Muscle layer of duodenum (tissue), 2 donors: Measurements from ENCODE around the gene RAB33B.
"Not testable (repeated sequence)": the region's sequence is repeated elsewhere in the genome, so short reads cannot be mapped to it uniquely, and the experiment has no call there.

ENCODE experiments used
- H3K27ac ChIP-seq: one replicate; pipeline ENCODE4 v1.7.0; 2013; ENCODE audit warnings: mild to moderate bottlenecking, low read length
- H3K27me3 ChIP-seq: one replicate; pipeline ENCODE4 v1.7.0; 2013; ENCODE audit warnings: low read depth, mild to moderate bottlenecking, control low read depth, low read length
- H3K36me3 ChIP-seq, 2 donors: one replicate each; pipeline ENCODE4 v1.7.0; 2013; ENCODE audit warnings: low read length in 2 of 2, control low read depth in 1 of 2, mild to moderate bottlenecking in 1 of 2; ENCODE audit not compliant: insufficient read depth in 2 of 2, control insufficient read depth in 1 of 2
- H3K4me1 ChIP-seq, 2 donors: one replicate each; pipeline ENCODE4 v1.7.0; 2013; ENCODE audit warnings: low read length in 2 of 2, mild to moderate bottlenecking in 2 of 2, control low read depth in 1 of 2, moderate library complexity in 1 of 2; ENCODE audit not compliant: insufficient read depth in 2 of 2, control insufficient read depth in 1 of 2
- H3K4me3 ChIP-seq, 2 donors: one replicate each; pipeline ENCODE4 v1.7.0; 2013; ENCODE audit warnings: low read length in 2 of 2, low read depth in 1 of 2, mild to moderate bottlenecking in 1 of 2
- H3K9me3 ChIP-seq, 2 donors: one replicate each; pipeline ENCODE4 v1.7.0; 2013; ENCODE audit warnings: low read length in 2 of 2, control low read depth in 1 of 2, mild to moderate bottlenecking in 1 of 2; ENCODE audit not compliant: control insufficient read depth in 1 of 2
- donor health status: healthy.

Gene RAB33B

DNA sequence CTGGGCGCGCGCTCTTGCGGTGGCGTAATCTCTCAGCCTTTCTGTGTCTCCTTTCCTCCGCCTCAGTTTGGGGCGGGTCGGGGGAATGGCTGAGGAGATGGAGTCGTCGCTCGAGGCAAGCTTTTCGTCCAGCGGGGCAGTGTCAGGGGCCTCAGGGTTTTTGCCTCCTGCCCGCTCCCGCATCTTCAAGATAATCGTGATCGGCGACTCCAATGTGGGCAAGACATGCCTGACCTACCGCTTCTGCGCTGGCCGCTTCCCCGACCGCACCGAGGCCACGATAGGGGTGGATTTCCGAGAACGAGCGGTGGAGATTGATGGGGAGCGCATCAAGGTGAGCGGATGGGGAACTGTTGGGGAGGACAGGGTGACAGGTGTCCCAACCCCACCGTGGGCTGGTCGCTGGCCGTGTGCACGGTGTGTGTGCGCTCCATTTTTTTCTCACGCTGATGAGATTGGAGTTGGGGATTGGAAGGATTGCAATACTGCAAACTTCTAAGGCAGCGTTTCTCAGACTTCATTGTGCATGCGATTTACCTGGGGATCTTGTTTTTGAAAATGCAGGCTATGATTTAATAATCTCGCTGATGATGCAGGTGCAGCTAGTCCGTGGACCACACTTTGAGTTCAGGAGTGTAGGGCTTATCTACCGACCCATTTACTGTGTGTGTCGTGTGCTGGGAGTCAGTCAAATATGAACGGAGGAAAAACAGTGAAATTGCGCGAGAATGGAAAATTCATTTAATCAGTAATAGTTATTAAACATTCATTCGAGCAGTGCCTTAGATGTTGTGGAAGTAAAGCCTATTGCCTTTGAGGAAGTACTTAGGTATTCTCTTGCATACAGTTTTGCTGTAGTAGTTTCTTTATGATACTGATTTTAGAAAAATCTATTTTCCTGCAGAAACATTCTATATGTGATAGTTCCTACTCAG lies at the start of gene RAB33B:
TSS of gene RAB33B (plus strand) at position 11 of the 935 bp plus-strand sequence. CDS start at position 86, 75 bp downstream.
- Histone ChIP-seq H3K27me3 (no peaks in the 10 kb centered on the region), H3K4me1 (peaks cover 25 to 44% of the 10 kb centered on the region in 2 donors), H3K27ac (peak within 1 kb of the TSS; percentile 93), H3K9me3 (no peaks in the 10 kb centered on the region), H3K4me3 (peak within 1 kb of the TSS; percentile 85 to 90), H3K36me3 (peaks cover 0 to 7% of the 10 kb centered on the region in 2 donors)

DNA sequence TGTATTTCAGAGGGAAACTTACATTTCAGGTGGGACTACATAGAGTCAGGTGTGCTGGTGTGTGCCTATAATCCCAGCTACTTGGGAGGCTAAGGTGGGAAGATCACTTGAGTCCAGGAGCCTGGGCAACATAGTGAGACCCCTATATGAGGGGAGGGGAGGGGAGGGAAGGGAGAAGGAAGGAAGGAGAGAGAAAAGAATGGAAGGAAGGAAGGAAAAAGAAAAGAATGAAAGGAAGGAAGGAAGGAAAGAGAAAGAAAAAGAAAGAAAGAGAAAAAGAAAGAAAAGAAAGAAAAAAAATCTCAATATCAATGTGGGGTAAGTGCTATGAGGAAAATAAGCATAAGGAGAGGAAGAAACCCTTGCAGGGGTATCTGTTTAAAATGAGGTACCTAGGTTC lies 43.6 kb upstream of the RAB33B start:
- H3K36me3 ChIP-seq, result no peaks in the 10 kb centered on the region

DNA sequence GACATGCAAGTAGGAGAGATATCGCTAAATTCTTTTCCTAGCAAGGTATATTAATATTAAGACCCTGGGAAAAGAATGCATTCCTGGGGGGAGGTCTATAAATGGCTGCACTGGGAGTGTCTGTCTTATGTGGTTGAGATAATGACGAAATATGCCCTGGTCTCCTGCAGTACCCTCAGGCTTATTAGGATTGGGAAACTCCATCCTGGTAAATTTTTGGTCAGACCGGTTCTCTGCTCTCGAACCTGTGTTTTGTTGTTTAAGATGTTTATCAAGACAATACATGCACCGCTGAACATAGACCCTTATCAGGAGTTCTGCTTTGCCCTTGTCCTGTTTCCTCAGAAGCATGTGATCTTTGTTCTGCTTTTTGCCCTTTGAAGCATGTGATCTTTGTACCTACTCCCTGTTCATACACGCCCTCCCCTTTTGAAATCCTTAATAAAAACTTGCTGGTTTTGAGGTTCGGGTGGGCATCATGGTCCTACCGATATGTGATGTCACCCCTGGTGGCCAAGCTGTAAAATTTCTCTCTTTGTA lies 39.2 kb upstream of the RAB33B start:
- H3K4me1 ChIP-seq, H3K27ac ChIP-seq, H3K4me3 ChIP-seq, H3K27me3 ChIP-seq, H3K9me3 ChIP-seq, H3K36me3 ChIP-seq: not testable (repeated sequence)

More for the DNA sequence above, 43.6 kb upstream of the RAB33B start:
- Histone ChIP-seq H3K4me3 (no peak overlapping the region), H3K27me3 (no peaks in the 10 kb centered on the region), H3K4me1 (no peaks in the 10 kb centered on the region), H3K27ac (no peak overlapping the region), H3K9me3 (no peaks in the 10 kb centered on the region)

DNA sequence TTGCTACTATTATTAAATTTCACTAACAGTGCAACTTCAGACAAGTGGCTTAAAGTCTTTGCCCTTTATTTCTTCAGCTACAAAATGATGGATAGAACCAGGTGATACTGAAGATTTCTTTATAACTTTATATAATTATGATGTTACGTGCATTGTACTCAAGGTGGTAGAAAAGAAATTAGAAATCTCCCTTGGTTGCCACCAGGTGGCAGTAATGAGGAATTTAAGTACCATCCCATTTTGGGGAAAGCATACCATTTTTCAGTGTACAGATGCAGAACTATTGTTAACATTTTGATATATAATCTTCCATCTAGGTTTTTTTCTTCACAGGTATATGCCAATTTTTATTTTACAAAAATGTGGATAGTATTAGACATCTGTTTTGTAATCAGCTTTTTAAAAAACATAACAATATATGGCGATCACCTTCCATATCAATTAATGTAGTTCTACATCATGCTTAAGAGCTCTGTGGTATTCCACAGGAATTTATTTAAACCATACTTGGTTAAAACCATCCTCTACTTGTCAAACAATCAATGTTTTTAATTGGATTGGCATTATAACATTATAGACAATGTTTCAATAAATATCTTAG lies 37.7 kb upstream of the RAB33B start:
- Histone ChIP-seq H3K4me3 (no peak overlapping the region), H3K27ac (no peak overlapping the region), H3K27me3 (no peaks in the 10 kb centered on the region), H3K9me3 (no peaks in the 10 kb centered on the region), H3K36me3 (peaks cover 0 to 4% of the 10 kb centered on the region in 2 donors), H3K4me1 (peaks cover 0 to 5% of the 10 kb centered on the region in 2 donors)

DNA sequence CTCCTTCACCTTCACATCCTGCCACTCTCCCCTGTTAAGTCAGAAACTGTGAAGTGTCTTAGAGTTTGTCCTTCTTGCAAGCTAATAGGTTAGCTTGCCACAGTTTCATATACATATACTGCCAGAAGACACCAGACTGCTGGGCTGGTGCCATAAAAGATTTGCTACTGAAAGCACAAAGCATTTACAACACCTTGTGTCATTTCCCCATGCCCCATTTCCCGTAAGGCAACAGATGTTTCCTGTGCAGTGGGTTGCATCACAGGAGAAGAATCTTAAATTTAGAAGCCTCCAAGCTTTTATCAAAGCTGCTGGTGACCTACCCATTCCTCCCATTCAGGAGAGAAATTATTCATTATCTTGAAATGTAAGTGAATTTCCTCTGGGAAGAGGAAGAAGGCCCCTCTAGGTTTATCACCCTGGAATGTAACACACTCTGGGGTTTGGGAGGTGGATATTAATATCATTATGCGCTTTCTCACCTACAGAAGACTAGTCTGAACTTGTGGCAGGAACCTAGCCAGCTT lies 34.5 kb upstream of the RAB33B start:
- no peak overlapping the region for H3K27ac ChIP-seq
- H3K9me3 ChIP-seq, result no peaks in the 10 kb centered on the region
- no peaks in the 10 kb centered on the region for H3K27me3 ChIP-seq

GRCh38 chr4:139420652-139421051 lies 33.3 kb upstream of the RAB33B start:
- Histone ChIP-seq H3K36me3 (peaks cover 0 to 4% of the 10 kb centered on the region in 2 donors), H3K27ac (no peak overlapping the region), H3K9me3 (no peaks in the 10 kb centered on the region), H3K27me3 (no peaks in the 10 kb centered on the region), H3K4me3 (no peak overlapping the region), H3K4me1 (peaks cover 0 to 5% of the 10 kb centered on the region in 2 donors)

More for the DNA sequence above, 34.5 kb upstream of the RAB33B start:
- Histone ChIP-seq H3K36me3 (peaks cover 0 to 4% of the 10 kb centered on the region in 2 donors), H3K4me3 (no peak overlapping the region), H3K4me1 (peaks cover 0 to 5% of the 10 kb centered on the region in 2 donors)

DNA sequence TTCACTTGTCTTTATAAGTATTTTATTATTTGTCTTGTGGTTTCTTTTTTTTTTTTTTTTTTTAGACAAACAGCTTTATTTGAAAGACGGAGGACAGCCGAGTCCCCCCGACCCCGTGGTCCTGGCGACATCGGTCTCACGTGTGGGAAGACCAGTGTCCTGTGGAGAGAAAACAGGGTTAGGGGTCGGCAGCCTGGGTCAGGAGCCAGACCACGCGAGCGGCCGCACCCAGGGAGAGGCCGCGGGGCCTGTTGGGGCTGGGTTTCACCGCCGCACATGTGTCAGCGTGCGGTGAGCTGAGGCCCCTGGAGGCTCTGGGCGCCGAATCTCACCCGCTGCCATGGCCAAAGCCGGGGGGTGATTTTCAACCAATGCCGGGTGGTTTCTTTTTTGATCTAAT lies 17.8 kb upstream of the RAB33B start:
- H3K36me3 ChIP-seq, result peaks cover 0 to 10% of the 10 kb centered on the region in 2 donors
- H3K4me3 ChIP-seq, result no peak overlapping the region
- peaks cover 0 to 5% of the 10 kb centered on the region in 2 donors for H3K9me3 ChIP-seq
- H3K27ac ChIP-seq, result no peak overlapping the region
- H3K4me1 ChIP-seq, result no peaks in the 10 kb centered on the region
- no peaks in the 10 kb centered on the region for H3K27me3 ChIP-seq

GRCh38 chr4:139438141-139438540 lies 15.8 kb upstream of the RAB33B start:
- Histone ChIP-seq H3K27me3 (no peaks in the 10 kb centered on the region), H3K9me3 (peaks cover 0 to 5% of the 10 kb centered on the region in 2 donors), H3K27ac (no peak overlapping the region), H3K4me3 (no peak overlapping the region), H3K36me3 (peaks cover 0 to 10% of the 10 kb centered on the region in 2 donors), H3K4me1 (no peaks in the 10 kb centered on the region)

GRCh38 chr4:139441029-139441428 lies 12.9 kb upstream of the RAB33B start:
- Histone ChIP-seq H3K4me1 (no peaks in the 10 kb centered on the region), H3K9me3 (peaks cover 0 to 5% of the 10 kb centered on the region in 2 donors), H3K27ac (no peak overlapping the region), H3K36me3 (peaks cover 0 to 10% of the 10 kb centered on the region in 2 donors), H3K27me3 (no peaks in the 10 kb centered on the region), H3K4me3 (no peak overlapping the region)

- Histone ChIP-seq H3K4me3 (no peak overlapping the region), H3K27ac (no peak overlapping the region), H3K36me3 (no peaks in the 10 kb centered on the region), H3K27me3 (no peaks in the 10 kb centered on the region), H3K9me3 (peaks cover 0 to 5% of the 10 kb centered on the region in 2 donors), H3K4me1 (no peaks in the 10 kb centered on the region)
Observed at GRCh38 chr4:139443661-139444060, 10.3 kb upstream of the RAB33B start.

- not testable (repeated sequence) for H3K27ac ChIP-seq, H3K36me3 ChIP-seq, H3K9me3 ChIP-seq, H3K27me3 ChIP-seq, H3K4me1 ChIP-seq, H3K4me3 ChIP-seq
Observed at GRCh38 chr4:139444881-139445280, 9.0 kb upstream of the RAB33B start.
